ENCODE results near the gene B9D1.

Gene B9D1

GRCh38 chr17:19341211-19341631 is 21.3 kb downstream of the B9D1 start:
- no peak for DNase-seq (ENCODE audit: low read depth in 1 of 2, low spot score in 1 of 2)

- no peak for DNase-seq (ENCODE audit: low read depth in 1 of 2, low spot score in 1 of 2)
Observed at GRCh38 chr17:19339341-19339815, 23.1 kb downstream of the B9D1 start.

GRCh38 chr17:19338031-19338990 is 24.2 kb downstream of the B9D1 start:
- peak; percentile 28 to 39 for DNase-seq (ENCODE audit: low read depth in 1 of 2, low spot score in 1 of 2)

- no peak for DNase-seq (ENCODE audit: low read depth in 1 of 2, low spot score in 1 of 2)
Observed at GRCh38 chr17:19337712-19338023, 24.9 kb downstream of the B9D1 start.

- DNase-seq (ENCODE audit: low read depth in 1 of 2, low spot score in 1 of 2) = no peak
Observed at GRCh38 chr17:19336938-19337711, 25.4 kb downstream of the B9D1 start.

- no peak for DNase-seq (ENCODE audit: low read depth in 1 of 2, low spot score in 1 of 2)
Observed at GRCh38 chr17:19335951-19336631, 26.4 kb downstream of the B9D1 start.

- no peak for DNase-seq (ENCODE audit: low read depth in 1 of 2, low spot score in 1 of 2)
Observed at GRCh38 chr17:19334331-19334730, 28.2 kb downstream of the B9D1 start.

GRCh38 chr17:19333736-19334290 is 28.7 kb downstream of the B9D1 start:
- DNase-seq (ENCODE audit: low read depth in 1 of 2, low spot score in 1 of 2) = no peak

GRCh38 chr17:19333132-19333440 is 29.4 kb downstream of the B9D1 start:
- no peak for DNase-seq (ENCODE audit: low read depth in 1 of 2, low spot score in 1 of 2)

- no peak for DNase-seq (ENCODE audit: low read depth in 1 of 2, low spot score in 1 of 2)
Observed at GRCh38 chr17:19332371-19333131, 30.0 kb downstream of the B9D1 start.

GRCh38 chr17:19331543-19332245 is 30.8 kb downstream of the B9D1 start:
- no peak for DNase-seq (ENCODE audit: low read depth in 1 of 2, low spot score in 1 of 2)

GRCh38 chr17:19331134-19331533 is 31.4 kb downstream of the B9D1 start:
- no peak for DNase-seq (ENCODE audit: low read depth in 1 of 2, low spot score in 1 of 2)

- DNase-seq (ENCODE audit: low read depth in 1 of 2, low spot score in 1 of 2) = no peak
Observed at GRCh38 chr17:19330271-19330670, 32.3 kb downstream of the B9D1 start.

- DNase-seq (ENCODE audit: low read depth in 1 of 2, low spot score in 1 of 2) = no peak
Observed at GRCh38 chr17:19329839-19330238, 32.7 kb downstream of the B9D1 start.

GRCh38 chr17:19329136-19329535 is 33.4 kb downstream of the B9D1 start:
- DNase-seq (ENCODE audit: low read depth in 1 of 2, low spot score in 1 of 2) = no peak

- no peak for DNase-seq (ENCODE audit: low read depth in 1 of 2, low spot score in 1 of 2)
Observed at GRCh38 chr17:19328441-19329061, 34.0 kb downstream of the B9D1 start.

GRCh38 chr17:19327031-19327783 is 35.3 kb downstream of the B9D1 start:
- DNase-seq (ENCODE audit: low read depth in 1 of 2, low spot score in 1 of 2) = no peak

- DNase-seq (ENCODE audit: low read depth in 1 of 2, low spot score in 1 of 2) = no peak
Observed at GRCh38 chr17:19325542-19325941, 37.0 kb downstream of the B9D1 start.

- DNase-seq (ENCODE audit: low read depth in 1 of 2, low spot score in 1 of 2) = no peak
Observed at GRCh38 chr17:19322861-19323260, 39.7 kb downstream of the B9D1 start.

Measured in activated T-helper 1 cell treated with anti-CD3 and anti-CD28 coated beads, Interleukin-2, amount 50 U/mL, for 16 hours (primary cell).